ENCODE results near the gene TULP3.

DNA sequence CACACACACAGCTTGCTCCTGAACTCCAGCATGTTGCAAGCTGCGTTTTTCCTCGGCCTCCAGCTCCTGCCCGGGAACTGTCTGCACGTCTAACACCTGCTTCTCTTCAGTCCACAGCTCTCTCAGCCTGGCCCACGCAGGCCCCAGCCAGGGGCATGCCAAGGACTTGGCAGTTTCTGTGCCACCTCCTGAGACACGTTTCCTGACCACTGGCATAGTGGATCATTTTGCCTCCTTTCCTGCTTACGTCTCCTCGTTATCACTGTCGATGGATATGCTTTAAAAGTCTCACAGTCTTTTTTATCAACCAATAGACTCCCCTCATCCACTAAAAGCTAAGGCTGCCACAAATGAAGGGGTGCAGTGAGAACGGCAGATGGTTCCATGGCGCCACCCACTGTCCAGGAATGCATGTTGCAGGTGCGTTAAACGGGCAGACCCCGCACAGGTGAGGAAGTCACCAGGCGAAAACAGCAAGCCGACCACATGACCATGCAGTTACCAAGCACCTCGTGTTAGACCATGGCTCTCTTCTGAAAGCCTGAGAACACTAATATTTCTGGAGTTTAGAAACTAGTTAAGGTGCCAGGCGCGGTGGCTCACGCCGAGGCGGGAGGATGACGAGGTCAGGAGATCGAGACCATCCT lies 53.8 kb downstream of the TULP3 start:
- TF ChIP-seq MAX (IDR thresholded peaks at IDR 0.05) (peak; percentile 96), CTCF (IDR thresholded peaks at IDR 0.05; ENCODE audit: control extremely low read depth in 1 of 3, insufficient read depth in 1 of 3, low read depth in 1 of 3, low read length in 3 of 3) (peak; percentile 93 to 100 (median 98)), EZH2 (IDR thresholded peaks at IDR 0.05; ENCODE audit: low read depth, low read length, severe bottlenecking) (no peak), MAFK (IDR thresholded peaks at IDR 0.05; ENCODE audit: low read depth, low read length) (no peak), SIX5 (IDR thresholded peaks at IDR 0.05; ENCODE audit: low read depth, low read length) (no peak), SIN3A (conservative IDR thresholded peaks at IDR 0.05 in 1 of 2, IDR thresholded peaks at IDR 0.05 in 1 of 2; ENCODE audit: low read depth in 1 of 2, low read length in 2 of 2) (no peak), POLR2A (IDR thresholded peaks at IDR 0.05; ENCODE audit: control extremely low read depth in 1 of 2, low read depth in 2 of 2, low read length in 2 of 2) (no peak), RAD21 (IDR thresholded peaks at IDR 0.05 in 1 of 2, conservative IDR thresholded peaks at IDR 0.05 in 1 of 2; ENCODE audit: low read depth in 2 of 2, low read length in 2 of 2) (peak; percentile 97 to 98), EP300 (IDR thresholded peaks at IDR 0.05; ENCODE audit: borderline replicate concordance in 1 of 2, low read depth in 2 of 2, low read length in 2 of 2) (no peak), TBP (IDR thresholded peaks at IDR 0.05; ENCODE audit: low read depth, low read length) (0 out of 2 replicates have a peak, but pooled peaks have one; percentile 19), RNF2 (IDR thresholded peaks at IDR 0.05; ENCODE audit: borderline replicate concordance, low read depth, low read length, missing control alignments, poor library complexity, severe bottlenecking) (no peak), SP2 (IDR thresholded peaks at IDR 0.05; ENCODE audit: low read length) (no peak)
